Caco-2 (cell line): ENCODE measurements around the gene DNAJC8. TPM values are rescaled to one million over a fixed set of nuclear protein-coding genes. Genes with fewer than 3 reads are reported as not detected.

Experiments
- BruUV-seq: library from RNA; stranded (reverse); fragments of 400-500 nt; replicated peaks from 2 replicates; lab custom pipeline; 2021; lab: Mats Ljungman, UMichigan
- CTCF ChIA-PET: fragments of 300-600 bp; sonication (Branson Sonifier 250); formaldehyde crosslinking; loops from one replicate; lab custom pipeline; 2022; ENCODE audit warnings: antibody characterized with exemption; lab: Charles Lee
- POLR2A ChIA-PET: fragments of 300-600 bp; sonication (Branson Sonifier 250); formaldehyde crosslinking; loops from one replicate; lab custom pipeline; 2022; ENCODE audit warnings: antibody characterized with exemption; lab: Charles Lee
- DNase-seq, 2 experiments: peaks; one replicate each; pipeline versions ENCODE4 v3.0.0 to v3.0.0-alpha.2; 2020 to 2022
- H3K27me3 ChIP-seq: replicated peaks from 2 replicates; pipeline ENCODE4 v1.6.0; 2011; ENCODE audit warnings: low read length; ENCODE audit not compliant: control insufficient read depth, insufficient read depth
- H3K36me3 ChIP-seq: 2 replicates; pipeline ENCODE4 v1.5.1; 2011; ENCODE audit warnings: low read length; ENCODE audit not compliant: control insufficient read depth, insufficient read depth
- H3K4me1 ChIP-seq: fragments of 250-450 bp; sonication (Bioruptor Pico); 2 replicates; pipeline ENCODE4 v1.5.1; 2020; ENCODE audit warnings: mild to moderate bottlenecking
- H3K4me3 ChIP-seq: 2 replicates; pipeline ENCODE4 v1.5.1; 2011; ENCODE audit warnings: low read depth, mild to moderate bottlenecking, control low read depth, low read length
- H3K9me3 ChIP-seq: fragments of 250-450 bp; sonication (Bioruptor Pico); 2 replicates; pipeline ENCODE4 v1.5.1; 2020; ENCODE audit warnings: mild to moderate bottlenecking, moderate library complexity
- H3K27ac Mint-ChIP-seq: one replicate; pipeline ENCODE4 v1.8.0; 2022; ENCODE audit warnings: mixed read lengths; ENCODE audit not compliant: unreplicated experiment
- H3K27me3 Mint-ChIP-seq: one replicate; pipeline ENCODE4 v1.8.0; 2022; ENCODE audit warnings: mixed read lengths; ENCODE audit not compliant: insufficient read depth, unreplicated experiment
- H3K36me3 Mint-ChIP-seq: one replicate; pipeline ENCODE4 v1.8.0; 2022; ENCODE audit warnings: mild to moderate bottlenecking, mixed read lengths; ENCODE audit not compliant: insufficient read depth, unreplicated experiment
- H3K4me1 Mint-ChIP-seq: one replicate; pipeline ENCODE4 v1.8.0; 2022; ENCODE audit warnings: low read depth, mixed read lengths; ENCODE audit not compliant: unreplicated experiment
- H3K4me3 Mint-ChIP-seq: one replicate; pipeline ENCODE4 v1.8.0; 2022; ENCODE audit warnings: mild to moderate bottlenecking, moderate library complexity, mixed read lengths; ENCODE audit not compliant: unreplicated experiment
- H3K9me3 Mint-ChIP-seq: one replicate; pipeline ENCODE4 v1.8.0; 2022; ENCODE audit warnings: mixed read lengths; ENCODE audit not compliant: unreplicated experiment
- CTCF ChIP-seq, 2 experiments: fragments of 200-600 bp in 1 of 2; IDR thresholded peaks; 1 replicate in 1 of 2; 2 replicates in 1 of 2; pipeline versions ENCODE4 v1.5.1 to v1.8.0; 2011 to 2022; ENCODE audit warnings: antibody characterized with exemption in 1 of 2, control low read depth in 1 of 2, inconsistent platforms in 1 of 2, low read depth in 1 of 2, low read length in 1 of 2, mild to moderate bottlenecking in 1 of 2, moderate library complexity in 1 of 2; ENCODE audit not compliant: insufficient read depth in 1 of 2, severe bottlenecking in 1 of 2, unreplicated experiment in 1 of 2
- intact Hi-C: fragments of 100-400 bp; cut with micrococcal nuclease; formaldehyde crosslinking; loops from one replicate; pipeline ENCODE4 v1.10.0; 2022; ENCODE audit not compliant: unreplicated experiment
- total RNA-seq: library from RNA; stranded (reverse); gene quantifications from 2 replicates; pipeline ENCODE4 v1.2.3, GENCODE V29; 2022

DNAJC8 gene
- total RNA-seq, 1 experiment from 2014 or later = 69.4 TPM

- H3K27me3 Mint-ChIP-seq = no peaks in the 10 kb centered on the region
- Histone ChIP-seq H3K4me3 (no peak overlapping the region), H3K9me3 (no peaks in the 10 kb centered on the region), H3K36me3 (no peaks in the 10 kb centered on the region), H3K4me1 (no peaks in the 10 kb centered on the region), H3K27me3 (no peaks in the 10 kb centered on the region)
- H3K36me3 Mint-ChIP-seq = peaks cover 13% of the 10 kb centered on the region
- ChIA-PET POLR2A (no interaction called here), CTCF (no interaction called here)
- H3K4me3 Mint-ChIP-seq = no peak overlapping the region
- TF ChIP-seq CTCF (IDR thresholded peaks at IDR 0.05; ENCODE audit: insufficient read depth in 1 of 2, low read depth in 1 of 2, low read length in 1 of 2, severe bottlenecking in 1 of 2, unreplicated experiment in 1 of 2) = no peak
- intact Hi-C loops = no loop called here
- DNase-seq = no peak
- H3K4me1 Mint-ChIP-seq = peaks cover 11% of the 10 kb centered on the region
- BruUV-seq = no TSS peak
- no peak overlapping the region for H3K27ac Mint-ChIP-seq
- no peaks in the 10 kb centered on the region for H3K9me3 Mint-ChIP-seq
Observed at GRCh38 chr1:28195780-28196179, 37.0 kb downstream of the DNAJC8 start.

- intact Hi-C loops = no loop called here
- POLR2A ChIA-PET = no interaction called here
- Histone ChIP-seq H3K27me3 (no peaks in the 10 kb centered on the region), H3K9me3 (no peaks in the 10 kb centered on the region), H3K4me1 (0 out of 2 replicates have a peak, but pooled peaks cover 7% of the 10 kb centered on the region), H3K36me3 (no peaks in the 10 kb centered on the region), H3K4me3 (no peak overlapping the region)
- Mint-ChIP-seq H3K9me3 (no peaks in the 10 kb centered on the region), H3K4me1 (peaks cover 14% of the 10 kb centered on the region), H3K27me3 (no peaks in the 10 kb centered on the region), H3K4me3 (no peak overlapping the region), H3K27ac (no peak overlapping the region), H3K36me3 (peaks cover 5% of the 10 kb centered on the region)
- no peak for DNase-seq
- no TSS peak for BruUV-seq
- CTCF ChIA-PET = no interaction called here
- TF ChIP-seq CTCF (IDR thresholded peaks at IDR 0.05; ENCODE audit: insufficient read depth in 1 of 2, low read depth in 1 of 2, low read length in 1 of 2, severe bottlenecking in 1 of 2, unreplicated experiment in 1 of 2) = no peak
Observed at GRCh38 chr1:28194326-28195035, 38.3 kb downstream of the DNAJC8 start.

- 0 out of 2 replicates have a peak, but pooled peaks cover 7% of the 10 kb centered on the region for H3K4me1 ChIP-seq
- DNase-seq = no peak
- TF ChIP-seq CTCF (IDR thresholded peaks at IDR 0.05; ENCODE audit: insufficient read depth in 1 of 2, low read depth in 1 of 2, low read length in 1 of 2, severe bottlenecking in 1 of 2, unreplicated experiment in 1 of 2) = no peak
- Mint-ChIP-seq H3K36me3 (no peaks in the 10 kb centered on the region), H3K27me3 (no peaks in the 10 kb centered on the region), H3K4me1 (peaks cover 9% of the 10 kb centered on the region), H3K27ac (no peak overlapping the region), H3K9me3 (no peaks in the 10 kb centered on the region), H3K4me3 (no peak overlapping the region)
- no peaks in the 10 kb centered on the region for H3K9me3 ChIP-seq
- H3K4me3 ChIP-seq = no peak overlapping the region
- intact Hi-C loops = no loop called here
- no TSS peak for BruUV-seq
- POLR2A ChIA-PET = no interaction called here
- no peaks in the 10 kb centered on the region for H3K36me3 ChIP-seq
- CTCF ChIA-PET = no interaction called here
- no peaks in the 10 kb centered on the region for H3K27me3 ChIP-seq
Observed at GRCh38 chr1:28193701-28194161, 39.1 kb downstream of the DNAJC8 start.
